ENCODE measurements around the gene TPK1.

Gene TPK1

GRCh38 chr7:144836545-144836842 lies 641 bp upstream of the TPK1 start:
- Histone ChIP-seq H3K4me3 (peak overlapping the region; percentile 90), H3K27ac (peak overlapping the region; percentile 97 to 98)
- no peak for DNase-seq (ENCODE audit: low spot score)
- no peak for TF ChIP-seq CTCF (IDR thresholded peaks at IDR 0.05)

GRCh38 chr7:144835155-144835611 lies 670 bp downstream of the TPK1 start:
- peak overlapping the region; percentile 97 to 98 for H3K27ac ChIP-seq
- no peak for TF ChIP-seq CTCF (IDR thresholded peaks at IDR 0.05)
- DNase-seq (ENCODE audit: low spot score): no peak
- H3K4me3 ChIP-seq: peak overlapping the region; percentile 90

- no peak for DNase-seq (ENCODE audit: low spot score)
- Histone ChIP-seq H3K27ac (peak overlapping the region; percentile 97 to 98), H3K4me3 (peak overlapping the region; percentile 90)
- no peak for TF ChIP-seq CTCF (IDR thresholded peaks at IDR 0.05)
Measured at GRCh38 chr7:144834641-144835144, 1.2 kb downstream of the TPK1 start.

- Histone ChIP-seq H3K4me3 (no peak overlapping the region), H3K27ac (no peak overlapping the region)
- no peak for TF ChIP-seq CTCF (IDR thresholded peaks at IDR 0.05)
- no peak for DNase-seq (ENCODE audit: low spot score)
Measured at GRCh38 chr7:144830811-144831210, 5.0 kb downstream of the TPK1 start.

GRCh38 chr7:144830024-144830785 lies 5.6 kb downstream of the TPK1 start:
- Histone ChIP-seq H3K27ac (no peak overlapping the region), H3K4me3 (no peak overlapping the region)
- TF ChIP-seq CTCF (IDR thresholded peaks at IDR 0.05): no peak
- DNase-seq (ENCODE audit: low spot score): no peak

- no peak for TF ChIP-seq CTCF (IDR thresholded peaks at IDR 0.05)
- DNase-seq (ENCODE audit: low spot score): no peak
- H3K27ac ChIP-seq: no peak overlapping the region
- peak overlapping the region; percentile 23 for H3K4me3 ChIP-seq
Measured at GRCh38 chr7:144827621-144828020, 8.2 kb downstream of the TPK1 start.

- Histone ChIP-seq H3K4me3 (no peak overlapping the region), H3K27ac (no peak overlapping the region)
- DNase-seq (ENCODE audit: low spot score): no peak
- TF ChIP-seq CTCF (IDR thresholded peaks at IDR 0.05): no peak
Measured at GRCh38 chr7:144826208-144826607, 9.6 kb downstream of the TPK1 start.

All from coronary artery (tissue), 2 donors.